ENCODE measurements around the gene SGSH. TPM values are rescaled to one million over a fixed set of nuclear protein-coding genes. Genes with fewer than 3 reads are reported as not detected.

The SGSH gene
- total RNA-seq: 10 to 100 TPM; 14.4 to 39.7 (median 38.4) TPM

DNA sequence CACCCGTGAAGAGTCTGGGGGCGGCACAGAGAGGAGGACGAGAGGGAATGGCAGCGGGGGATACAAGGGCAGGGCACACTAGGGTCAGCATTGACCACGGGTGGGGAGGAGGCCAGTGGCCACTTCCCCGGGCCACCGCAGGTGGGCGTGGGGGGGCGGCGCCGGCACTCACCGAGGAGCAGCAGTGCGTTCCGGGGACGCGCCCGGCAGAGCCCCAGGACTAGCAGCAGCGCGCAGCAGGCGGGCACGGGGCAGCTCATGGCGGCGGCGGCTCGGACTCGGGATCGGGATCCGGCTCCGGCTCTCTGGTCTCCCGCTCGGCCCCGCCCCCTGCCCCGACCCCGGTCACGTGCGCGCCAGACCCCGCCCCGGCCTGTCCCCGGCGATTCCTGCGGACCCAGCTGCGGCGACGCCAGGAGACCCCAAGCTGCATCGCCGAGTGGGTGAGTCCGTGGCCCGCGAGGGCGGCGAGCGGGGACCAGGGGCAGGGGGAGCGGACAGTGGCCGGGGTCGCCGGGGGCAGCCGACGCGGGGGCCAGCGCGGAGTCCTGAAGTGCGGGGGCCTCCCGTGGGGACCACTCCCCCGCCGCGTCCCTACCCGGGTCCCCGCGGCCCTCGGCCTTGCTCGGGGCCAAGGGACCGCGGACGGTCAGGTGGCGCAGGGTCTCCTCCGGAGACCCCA, at the start of gene SGSH, which contains the start of gene SLC26A11:
TSS of gene SGSH (minus strand) at position 280 of the 682 bp plus-strand sequence. CDS start at position 260, 20 bp downstream.
TSS of gene SLC26A11 (plus strand) at position 374 of the 682 bp plus-strand sequence. CDS start 1,134 bp downstream, outside the sequence.
- Histone ChIP-seq H3K4me1 (peaks cover 0 to 6% of the 10 kb centered on the region in 2 donors), H3K27ac (peak within 1 kb of the TSS; percentile 84 to 86), H3K27me3 (no peaks in the 10 kb centered on the region), H3K4me3 (peak within 1 kb of the TSS; percentile 83 to 99), H3K9me3 (no peaks in the 10 kb centered on the region), H3K36me3 (no peaks in the 10 kb centered on the region)
- intact Hi-C loops (cut with DNase I; ENCODE audit: low total_unique reads): no loop called here
- DNase-seq: peak; percentile 77 to 78
- peak in 1 of 2 donors; percentile 47 for TF ChIP-seq POLR2A (IDR thresholded peaks at IDR 0.05)
- TF ChIP-seq, protein P1, sequence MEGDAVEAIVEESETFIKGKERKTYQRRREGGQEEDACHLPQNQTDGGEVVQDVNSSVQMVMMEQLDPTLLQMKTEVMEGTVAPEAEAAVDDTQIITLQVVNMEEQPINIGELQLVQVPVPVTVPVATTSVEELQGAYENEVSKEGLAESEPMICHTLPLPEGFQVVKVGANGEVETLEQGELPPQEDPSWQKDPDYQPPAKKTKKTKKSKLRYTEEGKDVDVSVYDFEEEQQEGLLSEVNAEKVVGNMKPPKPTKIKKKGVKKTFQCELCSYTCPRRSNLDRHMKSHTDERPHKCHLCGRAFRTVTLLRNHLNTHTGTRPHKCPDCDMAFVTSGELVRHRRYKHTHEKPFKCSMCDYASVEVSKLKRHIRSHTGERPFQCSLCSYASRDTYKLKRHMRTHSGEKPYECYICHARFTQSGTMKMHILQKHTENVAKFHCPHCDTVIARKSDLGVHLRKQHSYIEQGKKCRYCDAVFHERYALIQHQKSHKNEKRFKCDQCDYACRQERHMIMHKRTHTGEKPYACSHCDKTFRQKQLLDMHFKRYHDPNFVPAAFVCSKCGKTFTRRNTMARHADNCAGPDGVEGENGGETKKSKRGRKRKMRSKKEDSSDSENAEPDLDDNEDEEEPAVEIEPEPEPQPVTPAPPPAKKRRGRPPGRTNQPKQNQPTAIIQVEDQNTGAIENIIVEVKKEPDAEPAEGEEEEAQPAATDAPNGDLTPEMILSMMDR (IDR thresholded peaks at IDR 0.05): no peak

GRCh38 chr17:80269405-80269807, 49.3 kb upstream of the SGSH start:
- intact Hi-C loops (cut with DNase I; ENCODE audit: low total_unique reads): no loop called here
- no peaks in the 10 kb centered on the region for H3K4me1 ChIP-seq
- no peak for DNase-seq
- H3K36me3 ChIP-seq: no peaks in the 10 kb centered on the region
- no peaks in the 10 kb centered on the region for H3K9me3 ChIP-seq
- no peak for TF ChIP-seq POLR2A (IDR thresholded peaks at IDR 0.05)
- TF ChIP-seq, protein P1 (IDR thresholded peaks at IDR 0.05): no peak
- no peak overlapping the region for H3K4me3 ChIP-seq
- no peak overlapping the region for H3K27ac ChIP-seq
- no peaks in the 10 kb centered on the region for H3K27me3 ChIP-seq

DNA sequence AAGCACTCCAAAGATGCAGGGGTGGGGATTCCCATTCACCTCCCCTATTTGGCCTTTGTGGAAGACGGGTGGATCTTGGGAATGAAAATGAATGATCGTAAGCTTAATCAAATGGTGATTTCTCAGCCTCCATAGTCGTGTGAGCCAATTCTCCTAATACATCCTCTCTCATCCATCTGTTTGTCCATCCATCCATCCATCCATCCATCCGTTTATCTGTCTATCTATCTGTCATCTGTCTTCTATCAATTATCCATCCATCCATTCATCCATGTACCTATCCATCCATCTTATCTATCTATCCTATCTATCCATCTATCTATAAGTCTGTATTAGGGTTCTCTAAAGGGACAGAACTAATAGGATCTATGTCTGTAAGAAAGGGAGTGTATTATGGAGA, 48.3 kb upstream of the SGSH start:
- no peak for DNase-seq
- TF ChIP-seq, protein P1 (IDR thresholded peaks at IDR 0.05): no peak
- no peaks in the 10 kb centered on the region for H3K27me3 ChIP-seq
- no peaks in the 10 kb centered on the region for H3K36me3 ChIP-seq
- H3K4me1 ChIP-seq: peaks cover 0 to 2% of the 10 kb centered on the region in 2 donors
- H3K9me3 ChIP-seq: no peaks in the 10 kb centered on the region
- no peak overlapping the region for H3K4me3 ChIP-seq
- no peak overlapping the region for H3K27ac ChIP-seq
- intact Hi-C loops (cut with DNase I; ENCODE audit: low total_unique reads): no loop called here

GRCh38 chr17:80267391-80267790, 47.3 kb upstream of the SGSH start:
- H3K36me3 ChIP-seq: no peaks in the 10 kb centered on the region
- no peak for TF ChIP-seq POLR2A (IDR thresholded peaks at IDR 0.05)
- TF ChIP-seq, protein P1 (IDR thresholded peaks at IDR 0.05): no peak

DNA sequence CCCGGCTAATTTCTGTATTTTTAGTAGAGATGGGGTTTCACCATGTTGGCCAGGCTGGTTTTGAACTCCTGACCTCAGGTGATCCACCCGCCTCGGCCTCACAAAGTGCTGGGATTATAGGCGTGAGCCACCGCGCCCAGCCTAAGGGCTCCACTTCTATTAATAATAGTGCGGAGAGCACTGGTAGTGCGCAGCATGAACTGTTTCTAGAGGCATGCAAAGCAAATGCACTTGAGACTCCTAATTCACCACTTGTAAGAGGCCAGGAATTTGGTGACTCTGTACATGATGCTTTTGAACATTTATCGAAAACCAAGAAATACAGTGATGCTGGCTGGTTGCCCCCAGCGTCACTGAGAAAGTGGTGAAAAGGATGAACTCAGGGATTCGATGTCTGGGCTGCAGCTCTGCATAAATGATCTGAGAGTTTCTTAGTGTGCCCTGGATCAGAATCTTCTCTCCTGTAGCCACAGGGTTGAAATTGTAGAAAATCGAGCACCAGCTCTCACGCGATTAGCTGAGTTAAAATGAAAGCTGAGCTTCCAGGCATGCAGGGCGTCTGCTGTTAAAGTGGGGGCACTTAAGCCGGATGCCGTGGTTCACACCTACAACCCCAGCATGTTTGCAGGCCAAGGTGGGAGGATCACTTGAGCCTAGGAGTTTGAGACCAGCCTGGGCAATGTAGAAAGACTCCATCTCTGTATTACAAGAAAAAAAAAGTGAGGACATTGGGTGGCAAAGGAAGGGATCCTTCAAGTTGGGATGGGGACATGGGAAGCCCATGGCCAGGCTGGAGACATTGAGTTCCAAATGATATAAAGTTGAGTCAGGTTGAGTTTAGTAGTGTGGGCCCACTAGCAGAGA, 45.3 kb upstream of the SGSH start:
- Histone ChIP-seq H3K36me3 (no peaks in the 10 kb centered on the region), H3K27me3 (no peaks in the 10 kb centered on the region), H3K4me3 (no peak overlapping the region), H3K27ac (no peak overlapping the region), H3K9me3 (no peaks in the 10 kb centered on the region), H3K4me1 (peaks cover 0 to 10% of the 10 kb centered on the region in 2 donors)
- no peak for DNase-seq
- intact Hi-C loops (cut with DNase I; ENCODE audit: low total_unique reads): no loop called here
- TF ChIP-seq POLR2A (IDR thresholded peaks at IDR 0.05): no peak
- TF ChIP-seq, protein P1 (IDR thresholded peaks at IDR 0.05): no peak

More at GRCh38 chr17:80267391-80267790, 47.3 kb upstream of the SGSH start:
- Histone ChIP-seq H3K27me3 (no peaks in the 10 kb centered on the region), H3K9me3 (no peaks in the 10 kb centered on the region), H3K4me3 (no peak overlapping the region), H3K4me1 (peaks cover 0 to 10% of the 10 kb centered on the region in 2 donors), H3K27ac (no peak overlapping the region)
- intact Hi-C loops (cut with DNase I; ENCODE audit: low total_unique reads): no loop called here
- no peak for DNase-seq

All from uterus (tissue), 4 donors.